ENCODE measurements around the gene ECI1.
"Not testable (repeated sequence)": the region's sequence is repeated elsewhere in the genome, so short reads cannot be mapped to it uniquely, and the experiment has no call there.

The ECI1 gene

GRCh38 chr16:2246301-2246885 lies 5.0 kb downstream of the ECI1 start:
- no peak for DNase-seq (ENCODE audit: insufficient read length, low spot score)
- no peak for FAIRE-seq
- no peak for TF ChIP-seq CTCF (IDR thresholded peaks at IDR 0.05; ENCODE audit: insufficient read depth, missing control alignments)

GRCh38 chr16:2244926-2245795 lies 6.2 kb downstream of the ECI1 start:
- DNase-seq (ENCODE audit: insufficient read length, low spot score) (no peak), FAIRE-seq (no peak)
- TF ChIP-seq CTCF (IDR thresholded peaks at IDR 0.05; ENCODE audit: insufficient read depth, missing control alignments) = no peak

- DNase-seq (ENCODE audit: insufficient read length, low spot score) = no peak
- TF ChIP-seq CTCF (IDR thresholded peaks at IDR 0.05; ENCODE audit: insufficient read depth, missing control alignments) = no peak
- FAIRE-seq = no peak
Measured at GRCh38 chr16:2244301-2244700, 7.1 kb downstream of the ECI1 start.

GRCh38 chr16:2243781-2244180 lies 7.6 kb downstream of the ECI1 start:
- FAIRE-seq = no peak

GRCh38 chr16:2243031-2243528 lies 8.3 kb downstream of the ECI1 start:
- TF ChIP-seq CTCF (IDR thresholded peaks at IDR 0.05; ENCODE audit: insufficient read depth, missing control alignments) = no peak

More at GRCh38 chr16:2243781-2244180, 7.6 kb downstream of the ECI1 start:
- TF ChIP-seq CTCF (IDR thresholded peaks at IDR 0.05; ENCODE audit: insufficient read depth, missing control alignments) = no peak
- DNase-seq (ENCODE audit: insufficient read length, low spot score) = no peak

GRCh38 chr16:2242598-2242997 lies 8.8 kb downstream of the ECI1 start:
- FAIRE-seq (no peak), DNase-seq (ENCODE audit: insufficient read length, low spot score) (no peak)
- TF ChIP-seq CTCF (IDR thresholded peaks at IDR 0.05; ENCODE audit: insufficient read depth, missing control alignments) = no peak

More at GRCh38 chr16:2243031-2243528, 8.3 kb downstream of the ECI1 start:
- no peak for FAIRE-seq
- DNase-seq (ENCODE audit: insufficient read length, low spot score) = no peak

- not testable (repeated sequence) for FAIRE-seq; DNase-seq (ENCODE audit: insufficient read length, low spot score)
Measured at GRCh38 chr16:2240331-2240730, 11.1 kb downstream of the ECI1 start.
